H7 (cell line): Measurements from ENCODE around the gene ARMH4. TPM values are rescaled to one million over a fixed set of nuclear protein-coding genes. Genes with fewer than 3 reads are reported as not detected.

Source experiments
- DNase-seq: peaks from one replicate; pipeline ENCODE4 v3.0.0; 2012
- H3K27me3 ChIP-seq: 2 replicates; pipeline ENCODE4 v1.6.0; 2011; ENCODE audit warnings: mild to moderate bottlenecking, low read length; ENCODE audit not compliant: control insufficient read depth, insufficient read depth
- H3K36me3 ChIP-seq: replicated peaks from 2 replicates; pipeline ENCODE4 v1.5.1; 2011; ENCODE audit warnings: low read length; ENCODE audit not compliant: control insufficient read depth, insufficient read depth
- H3K4me3 ChIP-seq: 2 replicates; pipeline ENCODE4 v1.5.1; 2011; ENCODE audit warnings: low read depth, mild to moderate bottlenecking, control low read depth, low read length, moderate library complexity; ENCODE audit not compliant: insufficient read depth
- total RNA-seq: library from RNA; depleted of rRNA; stranded (reverse); fragments of >200 nt; shearing (Covaris generic); gene quantifications from 2 replicates; pipeline ENCODE4 v1.2.3, GENCODE V29; 2014

Gene ARMH4
- total RNA-seq, 1 experiment from 2014 or later = 2.9 TPM

DNA sequence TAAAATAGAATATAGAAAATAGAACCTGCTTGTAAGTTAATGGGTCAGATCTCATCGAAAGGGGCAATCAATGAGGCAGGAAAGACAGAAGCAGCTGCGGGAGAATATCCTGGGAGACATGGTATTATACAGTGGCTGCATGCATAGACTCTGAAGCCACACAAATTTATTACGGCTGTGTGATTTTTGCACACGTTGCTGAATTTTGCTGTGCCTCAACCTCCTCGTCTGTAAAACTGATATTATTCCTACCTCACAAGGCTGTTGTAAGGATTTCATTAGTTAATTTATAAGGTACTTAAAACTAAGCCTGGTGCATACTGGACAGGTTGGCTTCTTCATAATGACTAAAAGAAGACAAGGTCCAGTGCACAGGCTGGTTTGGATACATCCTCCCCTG lies 52.3 kb downstream of the ARMH4 start:
- Histone ChIP-seq H3K27me3 (no peaks in the 10 kb centered on the region), H3K4me3 (no peak overlapping the region), H3K36me3 (no peaks in the 10 kb centered on the region)
- no peak for DNase-seq

- peak; percentile 17 for DNase-seq
- no peaks in the 10 kb centered on the region for H3K36me3 ChIP-seq
Observed at GRCh38 chr14:58098507-58098906, 53.5 kb downstream of the ARMH4 start.

GRCh38 chr14:58096731-58097130 lies 55.3 kb downstream of the ARMH4 start:
- H3K36me3 ChIP-seq = no peaks in the 10 kb centered on the region
- H3K27me3 ChIP-seq = no peaks in the 10 kb centered on the region
- no peak overlapping the region for H3K4me3 ChIP-seq
- DNase-seq = no peak

More at GRCh38 chr14:58098507-58098906, 53.5 kb downstream of the ARMH4 start:
- no peaks in the 10 kb centered on the region for H3K27me3 ChIP-seq
- H3K4me3 ChIP-seq = no peak overlapping the region

DNA sequence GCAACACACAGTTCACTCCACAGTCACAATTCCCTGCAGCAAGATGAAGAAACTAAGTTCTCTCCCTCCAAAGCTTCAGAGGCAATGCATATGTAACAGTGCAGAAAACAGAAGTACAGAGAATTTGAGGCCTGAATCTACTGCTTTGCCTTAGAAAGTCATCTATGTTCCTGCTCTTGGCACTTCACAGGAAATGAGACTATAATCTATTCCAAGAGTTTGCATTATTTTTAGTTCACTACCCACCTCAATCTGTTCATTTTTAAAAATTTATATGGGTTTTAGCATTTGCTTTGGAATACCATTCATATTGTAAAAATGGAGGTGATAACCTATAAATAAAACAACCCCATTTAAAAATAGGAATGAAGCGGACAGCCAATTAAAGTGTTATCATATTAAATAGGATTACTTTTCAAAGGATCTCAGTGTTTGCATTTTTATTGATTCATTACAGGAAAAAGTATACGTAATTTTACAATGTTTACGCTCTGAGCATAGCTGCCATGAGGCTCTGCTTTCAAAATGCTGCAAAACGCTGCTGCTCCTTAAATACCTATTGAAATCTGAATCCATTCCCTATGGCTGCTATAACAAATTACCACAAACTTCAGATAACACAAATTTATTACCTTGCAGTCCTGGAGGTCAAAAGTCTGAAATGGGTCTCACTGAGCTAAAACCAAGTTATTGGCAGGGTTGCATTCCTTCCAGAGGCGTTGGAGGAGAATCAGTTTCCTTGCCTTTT lies 60.0 kb downstream of the ARMH4 start:
- H3K27me3 ChIP-seq = no peaks in the 10 kb centered on the region
- no peak overlapping the region for H3K4me3 ChIP-seq
- DNase-seq = no peak
- no peaks in the 10 kb centered on the region for H3K36me3 ChIP-seq

- H3K36me3 ChIP-seq = no peaks in the 10 kb centered on the region
- no peak overlapping the region for H3K4me3 ChIP-seq
- DNase-seq = no peak
- H3K27me3 ChIP-seq = no peaks in the 10 kb centered on the region
Observed at GRCh38 chr14:58089612-58090011, 62.4 kb downstream of the ARMH4 start.

DNA sequence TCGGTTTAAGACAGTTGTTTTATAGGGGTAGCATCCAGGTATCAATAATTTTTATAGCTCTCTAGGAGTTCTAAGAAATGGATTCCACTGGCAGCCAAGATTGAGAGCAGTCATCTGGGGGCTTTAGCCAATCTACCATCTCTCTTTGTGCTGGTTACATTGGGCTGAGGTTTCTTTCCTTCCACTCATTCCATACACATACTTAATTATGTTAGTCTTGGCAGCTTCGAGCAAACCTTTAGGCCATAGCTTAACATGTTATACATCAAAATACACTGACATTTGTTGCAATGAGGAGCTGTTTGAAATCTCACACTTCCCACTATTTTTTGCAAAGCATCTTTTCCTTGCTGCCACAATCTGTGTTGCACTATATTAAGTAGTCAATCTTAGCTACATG lies 63.1 kb downstream of the ARMH4 start:
- H3K27me3 ChIP-seq = no peaks in the 10 kb centered on the region
- H3K4me3 ChIP-seq = no peak overlapping the region
- no peak for DNase-seq
- no peaks in the 10 kb centered on the region for H3K36me3 ChIP-seq

DNA sequence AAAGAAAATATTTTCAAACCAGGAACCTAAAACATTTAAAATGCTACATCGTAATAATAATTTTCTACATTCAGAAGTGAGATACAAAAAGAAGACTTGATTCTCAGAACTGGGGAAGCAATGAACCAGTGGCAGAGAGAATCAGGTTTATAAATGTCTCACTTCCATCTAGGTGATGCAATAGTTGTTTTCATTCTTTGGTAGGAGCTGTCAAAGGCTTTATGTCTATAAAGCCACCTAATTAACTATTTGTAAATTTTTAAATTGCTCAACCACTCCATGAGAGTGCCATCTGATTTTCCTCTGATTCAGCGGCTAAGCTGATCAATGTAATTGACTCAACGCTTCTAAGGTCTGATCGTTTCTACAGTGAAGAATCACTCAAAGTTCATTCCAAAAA lies 66.1 kb downstream of the ARMH4 start:
- DNase-seq = no peak

GRCh38 chr14:58082491-58083098 lies 69.4 kb downstream of the ARMH4 start:
- H3K27me3 ChIP-seq = no peaks in the 10 kb centered on the region
- DNase-seq = no peak
- no peak overlapping the region for H3K4me3 ChIP-seq
- no peaks in the 10 kb centered on the region for H3K36me3 ChIP-seq

More for the DNA sequence above, 66.1 kb downstream of the ARMH4 start:
- no peak overlapping the region for H3K4me3 ChIP-seq
- no peaks in the 10 kb centered on the region for H3K36me3 ChIP-seq
- no peaks in the 10 kb centered on the region for H3K27me3 ChIP-seq

DNA sequence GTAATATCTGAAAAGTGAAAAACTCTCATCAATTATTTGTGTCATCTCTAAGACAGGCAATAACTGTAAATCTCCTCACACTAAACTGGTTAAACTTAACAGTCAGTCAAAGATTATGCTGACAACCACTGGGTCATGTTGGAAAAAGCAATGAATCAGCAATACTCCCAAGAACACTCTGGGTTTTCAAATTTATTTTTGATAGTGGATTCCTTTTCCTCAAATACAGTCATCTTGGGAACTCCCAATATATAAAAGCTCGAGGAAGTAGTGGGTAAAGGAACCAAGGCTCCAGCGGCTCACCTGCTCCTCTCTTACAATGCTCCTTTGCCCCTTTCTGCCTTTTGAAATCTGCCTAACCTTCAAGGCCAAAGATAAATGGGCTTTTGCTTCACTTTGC lies 70.0 kb downstream of the ARMH4 start:
- Histone ChIP-seq H3K27me3 (no peaks in the 10 kb centered on the region), H3K36me3 (no peaks in the 10 kb centered on the region), H3K4me3 (no peak overlapping the region)
- no peak for DNase-seq

GRCh38 chr14:58078471-58078870 lies 73.5 kb downstream of the ARMH4 start:
- H3K4me3 ChIP-seq = no peak overlapping the region
- no peaks in the 10 kb centered on the region for H3K36me3 ChIP-seq
- no peak for DNase-seq
- H3K27me3 ChIP-seq = no peaks in the 10 kb centered on the region

DNA sequence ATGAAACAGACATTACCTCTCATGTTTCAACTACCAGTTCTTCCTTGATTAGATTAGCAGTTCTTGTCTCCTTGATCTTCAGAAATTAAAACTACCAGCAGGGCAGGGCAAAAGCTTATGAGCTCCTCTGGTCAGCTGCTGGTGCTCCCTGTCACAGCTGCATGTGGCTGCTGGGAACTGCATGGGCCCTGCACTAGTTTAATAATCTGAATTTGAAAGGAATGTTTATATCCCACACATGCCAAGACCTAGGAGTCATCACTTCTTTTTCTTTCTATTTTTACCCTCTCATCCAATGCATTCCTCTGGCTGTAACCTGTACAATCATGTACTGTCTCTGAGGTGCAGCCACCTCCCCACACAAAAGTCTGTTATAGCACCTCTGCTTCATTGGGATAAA lies 73.9 kb downstream of the ARMH4 start:
- no peak overlapping the region for H3K4me3 ChIP-seq
- no peaks in the 10 kb centered on the region for H3K36me3 ChIP-seq
- no peak for DNase-seq
- no peaks in the 10 kb centered on the region for H3K27me3 ChIP-seq

GRCh38 chr14:58077621-58078020 lies 74.4 kb downstream of the ARMH4 start:
- no peak for DNase-seq
- Histone ChIP-seq H3K27me3 (no peaks in the 10 kb centered on the region), H3K36me3 (no peaks in the 10 kb centered on the region), H3K4me3 (no peak overlapping the region)

GRCh38 chr14:58073516-58073915 lies 78.5 kb downstream of the ARMH4 start:
- no peaks in the 10 kb centered on the region for H3K27me3 ChIP-seq
- H3K4me3 ChIP-seq = no peak overlapping the region
- DNase-seq = no peak
- H3K36me3 ChIP-seq = no peaks in the 10 kb centered on the region

GRCh38 chr14:58072288-58073071 lies 79.5 kb downstream of the ARMH4 start:
- DNase-seq = peak; percentile 48
- Histone ChIP-seq H3K36me3 (no peaks in the 10 kb centered on the region), H3K27me3 (no peaks in the 10 kb centered on the region), H3K4me3 (no peak overlapping the region)

- DNase-seq = no peak
- no peaks in the 10 kb centered on the region for H3K36me3 ChIP-seq
- no peak overlapping the region for H3K4me3 ChIP-seq
- H3K27me3 ChIP-seq = no peaks in the 10 kb centered on the region
Observed at GRCh38 chr14:58071341-58071740, 80.7 kb downstream of the ARMH4 start.
